ENCODE measurements around the gene SPATA3. TPM values are rescaled to one million over a fixed set of nuclear protein-coding genes. Genes with fewer than 3 reads are reported as not detected.

Gene SPATA3
- polyA plus RNA-seq (2012; ENCODE audit: insufficient read depth, insufficient read length), result not detected

- no peak for DNase-seq (ENCODE audit: low read depth, low spot score)
- no peak within 1 kb of the TSS for H3K4me3 ChIP-seq (ENCODE audit: low read length)
These were observed at the start of gene SPATA3 for GRCh38 chr2:230995821-230996220. Gene SPATA3 (plus strand): TSS chr2:230996121. CDS start chr2:230996234, 113 bp downstream.

- DNase-seq (ENCODE audit: low read depth, low spot score), result no peak
- no peak overlapping the region for H3K4me3 ChIP-seq (ENCODE audit: low read length)
These were observed 49.3 kb upstream of the SPATA3 start for GRCh38 chr2:230946429-230947234.

- no peak overlapping the region for H3K4me3 ChIP-seq (ENCODE audit: low read length)
- no peak for DNase-seq (ENCODE audit: low read depth, low spot score)
These were observed 48.7 kb upstream of the SPATA3 start for GRCh38 chr2:230947235-230947576.

- no peak overlapping the region for H3K4me3 ChIP-seq (ENCODE audit: low read length)
- DNase-seq (ENCODE audit: low read depth, low spot score), result no peak
These were observed 48.0 kb upstream of the SPATA3 start for GRCh38 chr2:230947908-230948365.

GRCh38 chr2:230949966-230950873 lies 45.7 kb upstream of the SPATA3 start:
- no peak overlapping the region for H3K4me3 ChIP-seq (ENCODE audit: low read length)
- no peak for DNase-seq (ENCODE audit: low read depth, low spot score)

GRCh38 chr2:230950874-230951339 lies 45.0 kb upstream of the SPATA3 start:
- DNase-seq (ENCODE audit: low read depth, low spot score), result no peak
- no peak overlapping the region for H3K4me3 ChIP-seq (ENCODE audit: low read length)

- no peak overlapping the region for H3K4me3 ChIP-seq (ENCODE audit: low read length)
- DNase-seq (ENCODE audit: low read depth, low spot score), result no peak
These were observed 44.5 kb upstream of the SPATA3 start for GRCh38 chr2:230951396-230951795.

- H3K4me3 ChIP-seq (ENCODE audit: low read length), result no peak overlapping the region
- no peak for DNase-seq (ENCODE audit: low read depth, low spot score)
These were observed 43.5 kb upstream of the SPATA3 start for GRCh38 chr2:230952226-230952956.

GRCh38 chr2:230953845-230954244 lies 42.1 kb upstream of the SPATA3 start:
- DNase-seq (ENCODE audit: low read depth, low spot score), result no peak
- H3K4me3 ChIP-seq (ENCODE audit: low read length), result no peak overlapping the region

GRCh38 chr2:230954746-230955145 lies 41.2 kb upstream of the SPATA3 start:
- H3K4me3 ChIP-seq (ENCODE audit: low read length), result no peak overlapping the region
- no peak for DNase-seq (ENCODE audit: low read depth, low spot score)

GRCh38 chr2:230955163-230955737 lies 40.7 kb upstream of the SPATA3 start:
- no peak overlapping the region for H3K4me3 ChIP-seq (ENCODE audit: low read length)
- DNase-seq (ENCODE audit: low read depth, low spot score), result no peak

GRCh38 chr2:230956827-230957755 lies 38.8 kb upstream of the SPATA3 start:
- no peak overlapping the region for H3K4me3 ChIP-seq (ENCODE audit: low read length)
- DNase-seq (ENCODE audit: low read depth, low spot score), result no peak

GRCh38 chr2:230957756-230958391 lies 38.0 kb upstream of the SPATA3 start:
- no peak overlapping the region for H3K4me3 ChIP-seq (ENCODE audit: low read length)
- no peak for DNase-seq (ENCODE audit: low read depth, low spot score)

GRCh38 chr2:230958820-230959756 lies 36.8 kb upstream of the SPATA3 start:
- no peak overlapping the region for H3K4me3 ChIP-seq (ENCODE audit: low read length)
- no peak for DNase-seq (ENCODE audit: low read depth, low spot score)

GRCh38 chr2:230960026-230960425 lies 35.9 kb upstream of the SPATA3 start:
- H3K4me3 ChIP-seq (ENCODE audit: low read length), result no peak overlapping the region
- no peak for DNase-seq (ENCODE audit: low read depth, low spot score)

- DNase-seq (ENCODE audit: low read depth, low spot score), result no peak
- H3K4me3 ChIP-seq (ENCODE audit: low read length), result no peak overlapping the region
These were observed 34.8 kb upstream of the SPATA3 start for GRCh38 chr2:230961091-230961491.

Data from Jurkat, Clone E6-1 (cell line).